Measurements from ENCODE around the gene SIM1.

GRCh38 chr6:100378576-100378975, 86.1 kb downstream of the SIM1 start:
- TF ChIP-seq POLR2A (IDR thresholded peaks at IDR 0.05; ENCODE audit: low read length) (no peak), GATA1 (IDR thresholded peaks at IDR 0.05; ENCODE audit: low read depth, low read length) (no peak)

Measured in erythroblast (primary cell).